Erythroblast (primary cell): ENCODE results near the gene POLRMT.

ENCODE experiments used
- GATA1 ChIP-seq: IDR thresholded peaks from 2 replicates; pipeline ENCODE4 v1.6.1; 2011; ENCODE audit warnings: low read depth, mild to moderate bottlenecking, control low read depth, low read length, moderate library complexity
- POLR2A ChIP-seq: IDR thresholded peaks from 2 replicates; pipeline ENCODE4 v1.6.1; 2011; ENCODE audit warnings: mild to moderate bottlenecking, low read length

DNA sequence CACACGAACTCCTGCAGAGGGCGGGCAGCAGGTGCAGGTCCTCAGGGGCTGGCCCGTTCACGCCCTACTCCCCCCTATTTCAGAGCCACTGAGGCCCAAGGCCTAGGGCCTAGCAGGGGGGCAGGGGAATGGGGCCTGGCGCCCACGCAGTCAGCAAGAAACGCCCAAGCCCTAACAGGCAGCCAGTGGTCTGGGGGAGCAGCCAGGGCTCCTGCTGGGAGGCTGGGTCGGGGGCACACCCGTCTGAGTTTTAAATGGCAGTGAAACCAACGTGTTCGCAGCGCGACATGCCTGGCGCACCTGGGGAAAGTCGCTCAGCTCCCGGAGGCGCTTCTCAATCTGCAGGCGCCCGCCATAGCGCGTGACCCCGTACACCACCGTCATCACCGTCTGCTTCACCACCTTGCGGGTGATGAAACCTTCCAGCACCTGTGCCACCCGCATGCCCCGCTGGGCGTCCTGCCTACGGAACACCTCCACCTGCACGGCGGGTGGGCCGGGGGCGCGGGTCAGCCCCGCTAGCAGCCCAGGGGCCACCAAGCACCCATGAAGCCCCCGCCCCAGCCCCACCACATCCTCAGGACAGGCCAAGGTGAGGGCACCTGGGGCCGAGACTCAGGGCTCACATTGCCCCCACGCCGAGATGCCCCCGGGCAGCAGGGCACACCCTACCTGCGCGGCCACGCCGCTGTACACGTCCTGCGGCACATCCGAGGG, 13.9 kb downstream of the POLRMT start:
- TF ChIP-seq POLR2A (no peak), GATA1 (no peak)
